B cell (primary cell): Measurements from ENCODE around the gene CTNNA2. TPM values are rescaled to one million over a fixed set of nuclear protein-coding genes. Genes with fewer than 3 reads are reported as not detected.
"Not testable (repeated sequence)": the region's sequence is repeated elsewhere in the genome, so short reads cannot be mapped to it uniquely, and the experiment has no call there.

Source experiments
- ATAC-seq: fragments of 200-7000 bp; cut with Tn5 transposase; one replicate; pipeline ENCODE4 v1.10.0; 2021; ENCODE audit warnings: low read depth, mild to moderate bottlenecking, moderate number of reproducible peaks, moderate library complexity
- CTCF ChIA-PET: fragments of 350-600 bp; sonication (Branson Sonifier 250); formaldehyde crosslinking; loops from one replicate; lab custom pipeline; 2021; ENCODE audit warnings: antibody characterized with exemption, inconsistent platforms; lab: Charles Lee
- POLR2A ChIA-PET: fragments of 350-600 bp; sonication (Branson Sonifier 250); formaldehyde crosslinking; loops from one replicate; lab custom pipeline; 2021; ENCODE audit warnings: antibody characterized with exemption; lab: Charles Lee
- DNase-seq: peaks from one replicate; pipeline ENCODE4 v3.0.0; 2013
- H2AFZ ChIP-seq: 2 replicates; pipeline ENCODE4 v1.6.1; 2012; ENCODE audit warnings: mild to moderate bottlenecking, low read depth, low read length; ENCODE audit not compliant: insufficient read depth, poor library complexity, severe bottlenecking
- H3K27ac ChIP-seq, 2 donors: 1 replicate in 1 of 2; 2 replicates in 1 of 2; pipeline ENCODE4 v1.5.1; 2012 to 2013; ENCODE audit warnings: low read length in 2 of 2, mild to moderate bottlenecking in 2 of 2, moderate library complexity in 1 of 2
- H3K27me3 ChIP-seq, 4 experiments: fragments of 200-600 bp in 1 of 4; sonication (generic) in 1 of 4; replicated peaks in 1 of 4; 1 replicate in 2 of 4; 2 replicates in 2 of 4; pipeline versions ENCODE4 v1.6.1 to v1.7.0; 2013 to 2016; ENCODE audit warnings: low read length in 3 of 4, mild to moderate bottlenecking in 2 of 4, mixed read lengths in 1 of 4, moderate library complexity in 1 of 4; ENCODE audit not compliant: insufficient read depth in 4 of 4, control insufficient read depth in 3 of 4; ENCODE audit errors: control extremely low read depth in 1 of 4
- H3K36me3 ChIP-seq, 2 experiments: replicated peaks in 1 of 2; 1 replicate in 1 of 2; 2 replicates in 1 of 2; pipeline versions ENCODE4 v1.6.1 to v1.7.1; 2013; ENCODE audit warnings: low read length in 1 of 2; ENCODE audit not compliant: insufficient read depth in 2 of 2, control insufficient read depth in 1 of 2; ENCODE audit errors: control extremely low read depth in 1 of 2, extremely low read depth in 1 of 2
- H3K4me1 ChIP-seq, 2 donors: fragments of 200-600 bp in 1 of 2; sonication (generic) in 1 of 2; 1 replicate in 1 of 2; 2 replicates in 1 of 2; pipeline versions ENCODE4 v1.5.1 to v1.6.1; 2013 to 2017; ENCODE audit warnings: low read length in 2 of 2; ENCODE audit not compliant: control insufficient read depth in 2 of 2, insufficient read depth in 2 of 2
- H3K4me2 ChIP-seq: replicated peaks from 2 replicates; pipeline ENCODE3; 2012; ENCODE audit warnings: mild to moderate bottlenecking, low read depth, low read length; ENCODE audit not compliant: poor library complexity, severe bottlenecking
- H3K4me3 ChIP-seq, 5 experiments: fragments of 200-600 bp in 1 of 5; sonication (generic) in 1 of 5; 1 replicate in 3 of 5; 2 replicates in 2 of 5; pipeline versions ENCODE4 v1.5.1 to v1.7.0; 2011 to 2016; ENCODE audit warnings: low read length in 4 of 5, mild to moderate bottlenecking in 4 of 5, low read depth in 2 of 5, control low read depth in 1 of 5, moderate library complexity in 1 of 5; ENCODE audit not compliant: insufficient read depth in 1 of 5; ENCODE audit errors: control extremely low read depth in 1 of 5, extremely low read depth in 1 of 5
- H3K79me2 ChIP-seq: fragments of 200-600 bp; sonication (generic); one replicate; pipeline ENCODE4 v1.6.0; 2016; ENCODE audit warnings: low read length; ENCODE audit not compliant: control insufficient read depth, insufficient read depth
- H3K9ac ChIP-seq: fragments of 200-600 bp; sonication (generic); 2 replicates; pipeline ENCODE4 v1.6.1; 2017; ENCODE audit warnings: mild to moderate bottlenecking, low read length, moderate library complexity
- H3K9me3 ChIP-seq, 3 donors: one replicate each; pipeline versions ENCODE4 v1.6.1 to v1.7.1; 2013; ENCODE audit warnings: low read length in 2 of 3; ENCODE audit not compliant: control insufficient read depth in 2 of 3, insufficient read depth in 1 of 3; ENCODE audit errors: control extremely low read depth in 1 of 3
- H4K20me1 ChIP-seq: 2 replicates; pipeline ENCODE4 v1.6.0; 2012; ENCODE audit warnings: mild to moderate bottlenecking, low read length; ENCODE audit not compliant: insufficient read depth, control insufficient read depth, poor library complexity, severe bottlenecking
- H3K27ac Mint-ChIP-seq: one replicate; pipeline ENCODE4 v1.8.0; 2021; ENCODE audit warnings: mixed read lengths
- H3K27me3 Mint-ChIP-seq: one replicate; pipeline ENCODE4 v1.8.0; 2021; ENCODE audit warnings: mixed read lengths
- H3K4me1 Mint-ChIP-seq: one replicate; pipeline ENCODE4 v1.8.0; 2021; ENCODE audit warnings: mixed read lengths
- H3K4me3 Mint-ChIP-seq: one replicate; pipeline ENCODE4 v1.8.0; 2021; ENCODE audit warnings: mixed read lengths
- H3K9me3 Mint-ChIP-seq: one replicate; pipeline ENCODE4 v1.8.0; 2022; ENCODE audit warnings: mixed read lengths; ENCODE audit not compliant: insufficient read depth
- EZH2 ChIP-seq: IDR thresholded peaks from 2 replicates; pipeline ENCODE4 v1.6.1; 2012; ENCODE audit warnings: borderline replicate concordance, low read depth, mild to moderate bottlenecking, moderate library complexity, low read length; ENCODE audit not compliant: insufficient read depth, poor library complexity, severe bottlenecking
- WGBS: methylation state at CpG from one replicate; pipeline ENCODE4 v1.1.5; 2013; ENCODE audit warnings: missing lambda C conversion rate; ENCODE audit not compliant: insufficient coverage; 5-methylcytosine and 5-hydroxymethylcytosine counted together
- intact Hi-C: fragments of 100-400 bp; cut with micrococcal nuclease; formaldehyde crosslinking; loops from one replicate; pipeline ENCODE4 v1.10.0; 2022
- polyA plus RNA-seq: library from polyadenylated mRNA; depleted of rRNA; stranded (reverse); fragments of >200 nt; gene quantifications from 2 replicates; pipeline ENCODE4 v1.2.3, GENCODE V29; 2012
- total RNA-seq, 2 donors: library from RNA; stranded (reverse); fragments of 120-200 nt in 1 of 2; gene quantifications; 1 replicate in 1 of 2; 2 replicates in 1 of 2; pipeline versions ENCODE4 v1.2.3 to v1.2.4, GENCODE V29; 2013 to 2022

The CTNNA2 gene
- total and polyA plus RNA-seq, 2 donors (not counting 1 experiment from before 2014, with no cell fraction given): not detected

- Mint-ChIP-seq H3K4me3 (no peak overlapping the region), H3K4me1 (no peaks in the 10 kb centered on the region), H3K9me3 (peaks cover 3% of the 10 kb centered on the region), H3K27ac (no peak overlapping the region), H3K27me3 (no peaks in the 10 kb centered on the region)
- H2AFZ ChIP-seq: no peak overlapping the region
- no peaks in the 10 kb centered on the region for H3K79me2 ChIP-seq
- no peak overlapping the region for H3K4me3 ChIP-seq
- no peaks in the 10 kb centered on the region for H3K27me3 ChIP-seq
- no peak overlapping the region for H3K4me2 ChIP-seq
- 100% methylated on average over 1 of the region's 2 CpGs for WGBS
- H4K20me1 ChIP-seq: no peaks in the 10 kb centered on the region
- no peak for DNase-seq
- H3K9ac ChIP-seq: no peak overlapping the region
- no peaks in the 10 kb centered on the region for H3K4me1 ChIP-seq
- H3K27ac ChIP-seq: no peak overlapping the region
- CTCF ChIA-PET: no interaction called here
- no peak for ATAC-seq
- POLR2A ChIA-PET: no interaction called here
- no peaks in the 10 kb centered on the region for H3K36me3 ChIP-seq
- peaks cover 0 to under 1% (median 0%) of the 10 kb centered on the region in 3 donors for H3K9me3 ChIP-seq
- no peak for TF ChIP-seq EZH2
- intact Hi-C loops: no loop called here
Measured at GRCh38 chr2:80030135-80030534, 517.3 kb downstream of the CTNNA2 start.

DNA sequence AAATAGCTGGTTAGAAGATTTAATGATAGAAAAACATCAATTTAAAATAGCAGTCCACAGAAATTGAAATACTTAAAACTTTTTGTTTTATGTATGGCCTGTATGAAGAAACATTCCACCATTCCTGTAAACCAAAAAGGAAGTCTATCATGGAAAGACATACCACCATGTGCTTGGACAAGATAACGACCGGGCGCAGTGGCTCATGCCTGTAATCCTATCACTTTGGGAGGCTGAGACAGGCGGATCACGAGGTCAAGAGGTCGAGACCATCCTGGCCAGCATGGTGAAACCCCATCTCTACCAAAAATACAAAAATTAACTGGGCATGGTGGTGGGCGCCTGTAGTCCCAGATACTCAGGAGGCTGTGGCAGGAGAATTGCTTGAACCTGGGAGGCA, 519.8 kb downstream of the CTNNA2 start:
- H3K9ac ChIP-seq, H3K4me3 Mint-ChIP-seq: not testable (repeated sequence)
- WGBS: 100% methylated on average over 4 of the region's 7 CpGs

More for the DNA sequence above, 519.8 kb downstream of the CTNNA2 start:
- H3K79me2 ChIP-seq, H3K4me2 ChIP-seq, H3K4me1 Mint-ChIP-seq, H3K9me3 Mint-ChIP-seq, H3K4me1 ChIP-seq, H3K27ac ChIP-seq, ATAC-seq, H2AFZ ChIP-seq, DNase-seq, H3K27me3 Mint-ChIP-seq, POLR2A ChIA-PET, H4K20me1 ChIP-seq, H3K27me3 ChIP-seq, H3K4me3 ChIP-seq, intact Hi-C loops, H3K9me3 ChIP-seq, H3K36me3 ChIP-seq, H3K27ac Mint-ChIP-seq, CTCF ChIA-PET: not testable (repeated sequence)
